GM21786 (cell line): Measurements from ENCODE around the gene PAPSS2.
"Not testable (repeated sequence)": the region's sequence is repeated elsewhere in the genome, so short reads cannot be mapped to it uniquely, and the experiment has no call there.

Source experiments
- ATAC-seq: cut with Tn5 transposase; IDR thresholded peaks from one replicate; pipeline ENCODE4 v1.9.1; 2021; ENCODE audit not compliant: unreplicated experiment

PAPSS2 gene

GRCh38 chr10:87659571-87660483 lies at the start of gene PAPSS2:
PAPSS2 (plus strand) TSS chr10:87659878; CDS start chr10:87659982, 104 bp downstream.
- ATAC-seq, result peak; percentile 38

GRCh38 chr10:87611341-87611740 lies 48.3 kb upstream of the PAPSS2 start:
- ATAC-seq, result not testable (repeated sequence)

- no peak for ATAC-seq
Measured at GRCh38 chr10:87612115-87612514, 47.6 kb upstream of the PAPSS2 start.

- no peak for ATAC-seq
Measured at GRCh38 chr10:87613751-87614150, 45.9 kb upstream of the PAPSS2 start.

GRCh38 chr10:87615856-87616255 lies 43.8 kb upstream of the PAPSS2 start:
- no peak for ATAC-seq

- no peak for ATAC-seq
Measured at GRCh38 chr10:87617503-87617902, 42.2 kb upstream of the PAPSS2 start.

GRCh38 chr10:87618566-87619423 lies 40.9 kb upstream of the PAPSS2 start:
- ATAC-seq, result no peak

GRCh38 chr10:87619705-87620104 lies 40.0 kb upstream of the PAPSS2 start:
- no peak for ATAC-seq

GRCh38 chr10:87621440-87621839 lies 38.2 kb upstream of the PAPSS2 start:
- ATAC-seq, result not testable (repeated sequence)

- no peak for ATAC-seq
Measured at GRCh38 chr10:87622314-87623004, 37.2 kb upstream of the PAPSS2 start.

- ATAC-seq, result no peak
Measured at GRCh38 chr10:87623191-87623590, 36.5 kb upstream of the PAPSS2 start.

GRCh38 chr10:87625661-87626060 lies 34.0 kb upstream of the PAPSS2 start:
- ATAC-seq, result no peak

GRCh38 chr10:87626422-87626892 lies 33.2 kb upstream of the PAPSS2 start:
- ATAC-seq, result no peak

- ATAC-seq, result no peak
Measured at GRCh38 chr10:87630171-87630570, 29.5 kb upstream of the PAPSS2 start.

- ATAC-seq, result no peak
Measured at GRCh38 chr10:87632454-87632853, 27.2 kb upstream of the PAPSS2 start.

GRCh38 chr10:87634311-87634710 lies 25.4 kb upstream of the PAPSS2 start:
- no peak for ATAC-seq

- peak; percentile 85 for ATAC-seq
Measured at GRCh38 chr10:87635498-87636312, 24.0 kb upstream of the PAPSS2 start.

GRCh38 chr10:87636313-87636915 lies 23.3 kb upstream of the PAPSS2 start:
- no peak for ATAC-seq

GRCh38 chr10:87639493-87639892 lies 20.2 kb upstream of the PAPSS2 start:
- no peak for ATAC-seq

- no peak for ATAC-seq
Measured at GRCh38 chr10:87640043-87640442, 19.6 kb upstream of the PAPSS2 start.
